Left renal pelvis (tissue), 4 donors: Measurements from ENCODE around the gene MMADHC. TPM values are rescaled to one million over a fixed set of nuclear protein-coding genes. Genes with fewer than 3 reads are reported as not detected.
A peak's percentile ranks its signal among the peaks of the same experiment; 100 is the strongest.
"Not testable (repeated sequence)": the region's sequence is repeated elsewhere in the genome, so short reads cannot be mapped to it uniquely, and the experiment has no call there.

Source experiments
- DNase-seq, 4 donors: peaks; one replicate each; pipeline ENCODE4 v3.0.0-alpha.2; 2013; ENCODE audit warnings: low read depth in 4 of 4, low spot score in 3 of 4
- polyA plus RNA-seq, 4 donors: library from polyadenylated mRNA; unstranded; fragments of 120-200 nt; gene quantifications; one replicate each; pipeline ENCODE4 v1.2.1, GENCODE V29; 2013; ENCODE audit not compliant: insufficient read length in 4 of 4

MMADHC gene
- polyA plus RNA-seq, 4 donors, result 106 to 130 (median 118) TPM

- DNase-seq, result no peak
Observed at GRCh38 chr2:149595056-149595963, 7.7 kb upstream of the MMADHC start.

- DNase-seq, result no peak
Observed at GRCh38 chr2:149594411-149594810, 6.8 kb upstream of the MMADHC start.

GRCh38 chr2:149587950-149588487 is 444 bp upstream of the MMADHC start:
- DNase-seq, result no peak

GRCh38 chr2:149586898-149587219 is 716 bp downstream of the MMADHC start:
- no peak for DNase-seq

- DNase-seq, result no peak
Observed at GRCh38 chr2:149586063-149586462, 1.5 kb downstream of the MMADHC start.

- no peak for DNase-seq
Observed at GRCh38 chr2:149585166-149585885, 2.2 kb downstream of the MMADHC start.

- no peak for DNase-seq
Observed at GRCh38 chr2:149579972-149580882, 7.3 kb downstream of the MMADHC start.

GRCh38 chr2:149577269-149577668 is 10.3 kb downstream of the MMADHC start:
- DNase-seq, result no peak

GRCh38 chr2:149575752-149576151 is 11.8 kb downstream of the MMADHC start:
- DNase-seq, result no peak

- no peak for DNase-seq
Observed at GRCh38 chr2:149575277-149575676, 12.3 kb downstream of the MMADHC start.

- DNase-seq, result no peak
Observed at GRCh38 chr2:149573760-149574159, 13.8 kb downstream of the MMADHC start.

GRCh38 chr2:149572102-149572953 is 15.2 kb downstream of the MMADHC start:
- DNase-seq, result no peak

GRCh38 chr2:149568138-149568537 is 19.4 kb downstream of the MMADHC start:
- no peak for DNase-seq

GRCh38 chr2:149566652-149567051 is 20.9 kb downstream of the MMADHC start:
- DNase-seq, result no peak

GRCh38 chr2:149565625-149566024 is 21.9 kb downstream of the MMADHC start:
- DNase-seq, result not testable (repeated sequence)

GRCh38 chr2:149564983-149565382 is 22.6 kb downstream of the MMADHC start:
- no peak for DNase-seq

- DNase-seq, result no peak
Observed at GRCh38 chr2:149564097-149564496, 23.5 kb downstream of the MMADHC start.

GRCh38 chr2:149562324-149562723 is 25.3 kb downstream of the MMADHC start:
- peak in 1 of 4 donors; percentile 27 for DNase-seq

- DNase-seq, result no peak
Observed at GRCh38 chr2:149561309-149561926, 26.2 kb downstream of the MMADHC start.
